Activated CD4-positive, alpha-beta T cell treated with anti-CD3 and anti-CD28 coated beads, Interleukin-2, amount 10 ng/mL, durations not matched to agents 7 days and 5 days (primary cell): ENCODE measurements around the gene ADAMTS19. TPM values are rescaled to one million over a fixed set of nuclear protein-coding genes. Genes with fewer than 3 reads are reported as not detected.

Experiments used
- CTCF ChIA-PET: fragments of 350-600 bp; sonication (Branson Sonifier 250); formaldehyde crosslinking; loops from one replicate; lab custom pipeline; 2021; ENCODE audit warnings: antibody characterized with exemption; lab: Charles Lee
- POLR2A ChIA-PET: fragments of 350-600 bp; sonication (Branson Sonifier 250); formaldehyde crosslinking; loops from one replicate; lab custom pipeline; 2021; ENCODE audit warnings: antibody characterized with exemption; lab: Charles Lee
- DNase-seq: peaks from one replicate; pipeline ENCODE4 v3.0.0-alpha.2; 2020
- H3K27ac Mint-ChIP-seq: one replicate; pipeline ENCODE4 v1.8.0; 2021; ENCODE audit warnings: mild to moderate bottlenecking, moderate library complexity, mixed read lengths
- H3K27me3 Mint-ChIP-seq: one replicate; pipeline ENCODE4 v1.8.0; 2021; ENCODE audit warnings: mixed read lengths
- H3K36me3 Mint-ChIP-seq: one replicate; pipeline ENCODE4 v1.8.0; 2021; ENCODE audit warnings: low read depth, mixed read lengths
- H3K4me1 Mint-ChIP-seq: one replicate; pipeline ENCODE4 v1.8.0; 2021; ENCODE audit warnings: mixed read lengths
- H3K4me3 Mint-ChIP-seq: one replicate; pipeline ENCODE4 v1.8.0; 2021; ENCODE audit warnings: mild to moderate bottlenecking, moderate library complexity, mixed read lengths
- H3K9me3 Mint-ChIP-seq: one replicate; pipeline ENCODE4 v1.8.0; 2021; ENCODE audit warnings: mixed read lengths
- total RNA-seq, 2 experiments: library from RNA; stranded (reverse); gene quantifications; one replicate each; pipeline ENCODE4 v1.2.3, GENCODE V29; 2021

ADAMTS19 gene
- total RNA-seq, 2 experiments from 2014 or later = not detected

DNA sequence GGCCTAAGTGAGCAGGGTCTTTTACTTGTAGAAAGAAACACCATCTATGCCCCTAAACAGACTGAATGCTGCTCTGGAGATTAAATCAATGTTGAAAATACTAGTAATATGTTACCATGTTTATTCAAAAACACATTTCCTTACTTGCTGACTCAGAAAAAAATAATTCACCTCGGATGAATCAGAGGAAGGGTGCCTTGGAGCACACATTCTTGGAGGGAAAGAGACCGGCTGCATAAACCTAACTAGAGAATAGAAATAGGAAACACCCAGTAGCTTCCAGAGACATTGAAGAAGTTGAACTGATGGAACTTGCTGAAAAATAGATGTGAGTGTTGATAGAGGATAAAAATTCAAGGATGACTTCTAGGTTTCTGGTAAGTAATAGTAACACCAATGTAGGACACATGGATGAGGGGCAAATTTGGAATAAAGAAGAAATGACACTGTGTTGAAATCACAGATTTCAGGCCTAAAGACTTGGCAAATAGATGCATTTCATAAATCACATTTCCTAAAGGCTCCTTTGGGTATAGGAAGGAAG, 210.9 kb downstream of the ADAMTS19 start:
- H3K9me3 Mint-ChIP-seq = no peaks in the 10 kb centered on the region
- DNase-seq = no peak
- ChIA-PET POLR2A (no interaction called here), CTCF (no interaction called here)
- H3K36me3 Mint-ChIP-seq = no peaks in the 10 kb centered on the region
- H3K4me1 Mint-ChIP-seq = no peaks in the 10 kb centered on the region
- H3K27me3 Mint-ChIP-seq = no peaks in the 10 kb centered on the region
- H3K27ac Mint-ChIP-seq = no peak overlapping the region
- H3K4me3 Mint-ChIP-seq = no peak overlapping the region

DNA sequence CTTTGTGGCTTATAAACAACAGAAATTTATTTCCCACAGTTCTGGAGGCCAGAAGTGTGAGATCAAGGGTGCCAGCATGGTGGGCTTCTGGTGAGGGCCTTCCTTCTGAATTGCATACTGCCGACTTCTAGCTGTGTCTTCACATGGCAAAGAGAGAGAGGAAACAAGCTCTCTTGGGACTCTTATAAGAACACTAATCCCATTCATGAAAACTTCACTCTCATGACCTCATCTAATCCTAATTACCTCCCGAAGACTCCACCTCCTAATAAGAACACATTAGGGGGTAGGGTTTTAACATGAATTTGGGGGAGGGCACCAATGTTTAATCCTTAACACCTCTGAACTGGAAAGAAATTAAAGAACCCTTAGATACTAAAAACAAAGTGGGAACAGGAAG, 211.9 kb downstream of the ADAMTS19 start:
- H3K4me1 Mint-ChIP-seq = no peaks in the 10 kb centered on the region
- ChIA-PET CTCF (no interaction called here), POLR2A (no interaction called here)

DNA sequence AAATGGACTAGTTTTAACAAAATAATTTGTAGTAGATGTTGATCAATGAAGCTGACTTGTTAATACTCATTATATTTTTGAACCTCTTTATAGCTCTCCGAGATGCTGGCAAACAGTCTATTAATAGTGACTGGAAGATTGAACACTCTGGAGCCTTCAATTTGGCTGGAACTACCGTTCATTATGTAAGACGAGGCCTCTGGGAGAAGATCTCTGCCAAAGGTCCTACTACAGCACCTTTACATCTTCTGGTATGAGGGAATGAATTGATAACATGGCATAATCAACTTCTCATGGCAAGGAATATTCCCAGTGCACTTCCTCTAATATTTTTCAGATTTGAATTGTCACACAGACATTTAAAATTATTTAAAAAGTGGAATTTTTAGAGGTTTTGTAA, 219.6 kb downstream of the ADAMTS19 start:
- no peak for DNase-seq
- Mint-ChIP-seq H3K9me3 (no peaks in the 10 kb centered on the region), H3K4me3 (no peak overlapping the region), H3K4me1 (no peaks in the 10 kb centered on the region), H3K27ac (no peak overlapping the region), H3K27me3 (no peaks in the 10 kb centered on the region), H3K36me3 (no peaks in the 10 kb centered on the region)
- ChIA-PET POLR2A (no interaction called here), CTCF (no interaction called here)

More for the DNA sequence above, 211.9 kb downstream of the ADAMTS19 start:
- Mint-ChIP-seq H3K36me3 (no peaks in the 10 kb centered on the region), H3K9me3 (no peaks in the 10 kb centered on the region), H3K27me3 (no peaks in the 10 kb centered on the region), H3K4me3 (no peak overlapping the region), H3K27ac (no peak overlapping the region)
- no peak for DNase-seq

DNA sequence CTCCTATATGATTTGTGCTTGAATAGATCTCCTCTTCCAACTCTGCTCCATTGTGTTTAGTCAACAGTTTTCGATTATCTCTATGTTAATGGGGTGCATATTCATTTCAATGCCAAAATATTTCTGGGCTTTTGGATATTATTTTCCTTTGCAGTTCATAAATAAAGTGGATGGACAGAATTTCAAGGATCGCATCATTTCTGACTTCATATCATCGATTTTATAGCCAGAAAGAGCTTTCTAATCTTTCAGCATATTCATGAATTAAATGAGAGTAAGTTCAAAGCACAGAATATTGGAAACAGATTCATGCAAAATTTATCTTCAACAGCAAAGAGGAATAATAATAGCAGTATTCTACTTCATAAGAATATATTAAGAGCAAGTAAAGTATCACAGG, 227.8 kb downstream of the ADAMTS19 start:
- no peak for DNase-seq
- H3K27ac Mint-ChIP-seq = no peak overlapping the region
- ChIA-PET POLR2A (no interaction called here), CTCF (no interaction called here)
- H3K9me3 Mint-ChIP-seq = no peaks in the 10 kb centered on the region
- no peak overlapping the region for H3K4me3 Mint-ChIP-seq
- no peaks in the 10 kb centered on the region for H3K27me3 Mint-ChIP-seq
- H3K36me3 Mint-ChIP-seq = no peaks in the 10 kb centered on the region
- H3K4me1 Mint-ChIP-seq = no peaks in the 10 kb centered on the region

DNA sequence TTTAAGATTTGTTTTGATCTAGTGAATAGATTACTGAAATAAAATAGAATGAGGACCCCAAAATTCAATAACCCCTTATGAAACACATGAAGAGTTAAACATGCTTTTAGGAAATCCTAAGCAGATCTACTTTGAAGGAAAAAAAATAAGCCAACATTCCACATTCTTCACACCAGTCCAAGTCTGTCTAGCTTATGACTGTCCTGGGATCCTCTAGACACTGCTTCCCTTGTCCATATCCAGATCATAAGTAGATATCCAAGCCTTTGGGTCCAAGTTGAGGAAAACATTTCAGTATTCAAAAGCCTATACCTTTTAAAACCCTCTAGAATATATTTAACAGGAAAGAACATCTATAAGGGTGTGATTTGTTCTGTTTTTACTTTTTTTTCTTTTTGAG, 228.9 kb downstream of the ADAMTS19 start:
- H3K27me3 Mint-ChIP-seq = no peaks in the 10 kb centered on the region
- no peak overlapping the region for H3K4me3 Mint-ChIP-seq
- DNase-seq = no peak
- ChIA-PET CTCF (no interaction called here), POLR2A (no interaction called here)
- H3K4me1 Mint-ChIP-seq = no peaks in the 10 kb centered on the region
- H3K36me3 Mint-ChIP-seq = no peaks in the 10 kb centered on the region
- H3K27ac Mint-ChIP-seq = no peak overlapping the region
- H3K9me3 Mint-ChIP-seq = no peaks in the 10 kb centered on the region

DNA sequence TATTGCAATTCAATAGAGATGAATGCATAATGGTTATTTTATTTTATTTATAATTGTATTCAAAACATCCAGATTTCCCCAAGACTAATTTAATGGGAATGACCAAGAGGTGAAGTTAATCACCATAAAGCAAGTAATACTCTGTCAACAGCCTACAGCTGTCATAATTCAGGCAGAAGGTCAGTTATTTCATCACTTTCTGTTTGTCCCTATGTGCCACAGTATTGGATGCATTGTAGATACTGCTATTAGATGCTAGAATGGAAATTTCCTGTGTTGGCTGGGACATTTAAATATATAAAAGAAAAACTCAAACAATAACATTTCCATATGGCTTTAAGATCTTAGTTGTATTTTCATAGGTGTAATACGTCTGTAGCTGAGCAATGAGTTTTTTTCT, 231.1 kb downstream of the ADAMTS19 start:
- no peaks in the 10 kb centered on the region for H3K4me1 Mint-ChIP-seq
- DNase-seq = no peak
- no peaks in the 10 kb centered on the region for H3K36me3 Mint-ChIP-seq
- CTCF ChIA-PET = no interaction called here
- no peaks in the 10 kb centered on the region for H3K27me3 Mint-ChIP-seq
- no peak overlapping the region for H3K4me3 Mint-ChIP-seq
- no peak overlapping the region for H3K27ac Mint-ChIP-seq
- H3K9me3 Mint-ChIP-seq = no peaks in the 10 kb centered on the region
- POLR2A ChIA-PET = no interaction called here

DNA sequence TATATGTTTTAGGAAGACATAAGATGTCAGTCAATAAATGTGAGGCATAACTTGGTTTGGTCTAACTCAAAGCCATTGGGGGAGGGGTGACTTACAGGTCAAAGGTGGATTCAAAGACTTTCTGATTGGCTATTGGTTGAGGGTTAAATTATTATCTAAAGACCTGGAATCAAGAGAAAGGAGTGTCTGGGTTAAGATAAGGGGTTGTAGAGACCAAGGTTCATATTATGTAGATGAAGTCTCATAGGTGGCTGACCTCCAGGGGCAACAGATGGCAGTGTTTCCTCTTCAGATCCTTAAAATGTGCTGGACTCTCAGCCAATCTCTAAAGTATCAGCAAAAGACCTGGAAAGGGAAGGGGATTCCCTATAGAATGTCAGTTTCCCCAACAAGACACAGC, 236.5 kb downstream of the ADAMTS19 start:
- Mint-ChIP-seq H3K36me3 (no peaks in the 10 kb centered on the region), H3K27ac (no peak overlapping the region), H3K9me3 (no peaks in the 10 kb centered on the region), H3K4me1 (no peaks in the 10 kb centered on the region), H3K27me3 (no peaks in the 10 kb centered on the region), H3K4me3 (no peak overlapping the region)
- ChIA-PET CTCF (no interaction called here), POLR2A (no interaction called here)
- DNase-seq = no peak

DNA sequence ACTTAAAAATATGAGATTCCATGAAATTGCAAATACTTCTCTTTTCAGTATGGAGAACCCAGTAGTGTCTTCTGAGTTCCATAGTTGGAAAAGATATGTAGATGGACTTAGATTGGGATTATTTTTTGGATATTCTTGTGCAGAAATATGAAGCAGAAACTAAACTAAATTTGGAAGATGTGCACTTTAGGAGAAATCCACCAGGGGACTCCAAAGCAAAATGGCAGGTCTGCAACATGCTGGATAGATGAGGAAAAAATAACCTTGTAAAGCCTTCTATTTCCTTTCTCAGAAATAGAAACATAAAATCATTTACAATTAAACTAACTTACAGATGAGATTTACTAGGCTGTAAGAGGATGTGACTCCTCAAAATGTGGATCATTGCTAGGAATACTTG, 238.6 kb downstream of the ADAMTS19 start:
- Mint-ChIP-seq H3K4me1 (no peaks in the 10 kb centered on the region), H3K4me3 (no peak overlapping the region), H3K27ac (no peak overlapping the region), H3K36me3 (no peaks in the 10 kb centered on the region), H3K27me3 (no peaks in the 10 kb centered on the region), H3K9me3 (no peaks in the 10 kb centered on the region)
- ChIA-PET POLR2A (no interaction called here), CTCF (no interaction called here)
- no peak for DNase-seq

DNA sequence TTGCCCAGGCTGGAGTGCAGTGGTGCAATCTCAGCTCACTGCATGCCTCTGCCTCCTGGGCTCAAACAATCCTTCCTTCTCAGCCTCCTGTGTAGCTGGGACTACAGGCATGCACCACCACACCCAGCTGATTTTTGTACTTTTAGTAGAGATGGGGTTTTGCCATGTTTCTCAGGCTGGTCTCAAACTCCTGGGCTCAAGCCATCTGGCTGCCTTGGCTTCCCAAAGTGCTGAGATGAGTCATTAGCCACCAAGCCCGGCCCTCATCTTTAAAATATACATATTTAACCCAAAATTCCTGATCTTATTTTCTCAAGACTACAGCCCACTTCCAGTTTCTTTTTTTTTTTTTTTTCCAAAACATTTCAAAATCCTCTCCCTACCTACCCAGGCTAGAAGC, 256.1 kb downstream of the ADAMTS19 start:
- no peak for DNase-seq
- no peak overlapping the region for H3K4me3 Mint-ChIP-seq
- ChIA-PET CTCF (no interaction called here), POLR2A (no interaction called here)
- H3K4me1 Mint-ChIP-seq = no peaks in the 10 kb centered on the region
- no peaks in the 10 kb centered on the region for H3K27me3 Mint-ChIP-seq
- no peaks in the 10 kb centered on the region for H3K9me3 Mint-ChIP-seq
- H3K27ac Mint-ChIP-seq = no peak overlapping the region
- no peaks in the 10 kb centered on the region for H3K36me3 Mint-ChIP-seq

DNA sequence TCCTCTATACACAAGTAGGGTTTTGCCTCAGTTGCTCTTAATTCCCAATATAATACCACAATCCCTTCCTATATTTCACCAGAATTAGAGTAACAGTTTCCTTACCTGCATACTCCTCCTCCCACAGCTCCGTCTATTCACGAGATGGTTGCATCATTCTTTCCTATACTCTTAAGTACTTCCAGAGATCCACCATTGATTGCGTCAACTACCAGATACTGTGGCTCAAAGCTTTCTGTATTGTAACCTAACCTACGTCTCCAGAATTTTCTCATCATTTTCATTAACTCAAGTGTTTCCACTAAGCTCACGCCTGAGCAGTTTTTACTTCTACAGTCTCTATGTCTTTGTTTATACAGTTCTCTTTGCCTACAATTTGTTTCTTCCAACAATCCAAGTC, 256.6 kb downstream of the ADAMTS19 start:
- no peak for DNase-seq
- Mint-ChIP-seq H3K4me3 (no peak overlapping the region), H3K9me3 (no peaks in the 10 kb centered on the region), H3K4me1 (no peaks in the 10 kb centered on the region), H3K36me3 (no peaks in the 10 kb centered on the region), H3K27me3 (no peaks in the 10 kb centered on the region), H3K27ac (no peak overlapping the region)
- CTCF ChIA-PET = no interaction called here
- POLR2A ChIA-PET = no interaction called here

DNA sequence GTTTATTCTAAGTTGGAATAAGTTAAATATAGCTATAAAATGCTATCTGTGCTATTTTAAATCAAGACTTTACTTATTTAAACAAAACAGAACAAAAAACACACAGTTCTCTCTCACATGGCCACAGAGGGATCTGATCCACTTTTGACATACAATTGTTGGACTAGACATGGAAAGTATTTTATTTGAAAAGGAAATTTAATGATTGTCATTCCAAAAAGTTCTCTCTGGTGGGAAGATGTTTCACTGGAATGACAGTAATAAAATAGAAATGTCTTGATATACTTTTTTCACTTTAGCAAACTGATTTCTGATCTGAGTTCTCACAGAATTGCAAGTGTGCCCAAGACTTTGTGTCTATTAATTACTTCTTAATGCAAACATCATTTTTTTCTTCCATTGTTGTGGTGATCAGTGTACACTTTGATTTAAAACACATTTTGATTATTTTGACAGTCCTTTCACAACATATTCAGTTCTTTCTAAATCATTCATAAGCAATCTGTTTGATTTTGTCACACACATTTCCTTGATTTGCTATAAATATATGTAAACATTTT, 257.7 kb downstream of the ADAMTS19 start:
- CTCF ChIA-PET = no interaction called here
- H3K4me3 Mint-ChIP-seq = no peak overlapping the region
- DNase-seq = no peak
- H3K4me1 Mint-ChIP-seq = no peaks in the 10 kb centered on the region
- H3K36me3 Mint-ChIP-seq = no peaks in the 10 kb centered on the region
- H3K27me3 Mint-ChIP-seq = no peaks in the 10 kb centered on the region
- POLR2A ChIA-PET = no interaction called here
- H3K27ac Mint-ChIP-seq = no peak overlapping the region
- H3K9me3 Mint-ChIP-seq = no peaks in the 10 kb centered on the region

DNA sequence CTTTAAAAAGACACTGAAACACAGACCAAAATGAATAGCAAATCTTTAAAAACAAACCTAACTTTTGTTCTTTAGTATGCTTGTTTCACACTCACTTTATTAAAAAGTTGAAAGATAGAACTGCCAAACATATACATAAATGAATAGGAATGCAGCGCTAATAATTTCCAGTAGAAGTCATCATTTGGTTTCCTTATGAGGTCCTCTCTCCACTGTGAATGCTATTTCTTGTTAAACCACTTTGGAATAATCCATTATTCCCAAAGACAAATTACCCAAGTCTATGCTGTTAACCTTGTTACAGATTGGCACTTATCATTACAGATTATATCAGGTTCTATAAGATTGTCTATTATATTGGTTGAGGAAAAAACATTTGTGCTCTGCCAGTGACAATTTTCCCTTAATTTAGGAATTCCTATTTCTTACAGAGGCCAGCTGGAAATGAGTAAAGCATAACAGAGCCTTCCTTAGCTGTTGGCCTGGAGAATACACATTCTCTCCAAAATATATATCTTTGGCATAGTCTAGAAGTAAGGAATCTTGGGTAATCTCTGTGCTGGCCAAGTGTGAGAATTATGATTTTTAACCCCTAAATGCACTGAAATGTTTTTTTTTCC, 258.5 kb downstream of the ADAMTS19 start:
- no peak for DNase-seq
- Mint-ChIP-seq H3K4me3 (no peak overlapping the region), H3K27me3 (no peaks in the 10 kb centered on the region), H3K27ac (no peak overlapping the region), H3K4me1 (no peaks in the 10 kb centered on the region), H3K36me3 (no peaks in the 10 kb centered on the region), H3K9me3 (no peaks in the 10 kb centered on the region)
- POLR2A ChIA-PET = no interaction called here
- CTCF ChIA-PET = no interaction called here

DNA sequence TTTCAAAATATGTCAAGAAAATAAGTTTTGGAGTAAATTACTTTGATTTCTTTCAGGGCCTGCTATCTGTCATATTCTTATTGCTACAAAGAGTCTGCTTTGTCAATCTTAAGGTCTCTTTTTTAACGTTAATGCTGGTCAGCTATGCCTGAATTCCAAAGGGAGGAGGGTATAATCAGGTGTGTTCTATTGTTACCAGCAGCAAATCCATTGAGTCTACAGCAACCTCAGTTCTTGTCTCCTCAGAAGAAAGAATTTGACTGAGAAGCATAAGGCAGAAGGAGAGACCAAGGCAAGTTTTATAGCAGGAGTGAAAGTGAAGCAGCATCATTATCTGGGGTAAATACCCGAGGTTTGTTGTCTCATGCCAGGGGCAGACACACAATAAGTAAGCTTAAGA, 264.1 kb downstream of the ADAMTS19 start:
- no peak for DNase-seq
- Mint-ChIP-seq H3K36me3 (no peaks in the 10 kb centered on the region), H3K27me3 (no peaks in the 10 kb centered on the region), H3K27ac (no peak overlapping the region), H3K4me3 (no peak overlapping the region), H3K4me1 (no peaks in the 10 kb centered on the region), H3K9me3 (no peaks in the 10 kb centered on the region)
- POLR2A ChIA-PET = no interaction called here
- CTCF ChIA-PET = no interaction called here

DNA sequence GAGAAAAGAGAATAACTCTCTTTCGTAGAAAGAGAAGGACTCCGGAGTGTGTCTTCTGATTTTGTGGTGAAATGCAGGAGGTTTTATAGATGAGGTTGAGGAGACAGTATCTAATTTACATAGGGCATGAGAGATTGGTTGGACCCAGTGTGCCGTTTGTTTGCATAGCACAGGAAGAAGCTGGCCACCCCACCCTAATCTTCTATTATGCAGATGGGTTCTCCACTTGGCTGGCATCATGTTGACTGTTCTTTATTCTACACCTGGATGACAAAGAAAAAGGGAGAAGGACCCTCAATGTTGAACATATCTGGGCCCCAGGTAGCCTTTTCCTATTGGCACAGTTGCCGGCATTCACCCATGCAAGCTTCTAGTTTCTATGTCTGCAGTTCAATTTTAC, 264.5 kb downstream of the ADAMTS19 start:
- ChIA-PET POLR2A (no interaction called here), CTCF (no interaction called here)
- Mint-ChIP-seq H3K4me1 (no peaks in the 10 kb centered on the region), H3K4me3 (no peak overlapping the region), H3K9me3 (no peaks in the 10 kb centered on the region), H3K27me3 (no peaks in the 10 kb centered on the region), H3K27ac (no peak overlapping the region), H3K36me3 (no peaks in the 10 kb centered on the region)
- DNase-seq = no peak
